Colon (tissue), 2 donors: ENCODE results near the gene RRP9.

Source experiments
- FAIRE-seq: peaks from 2 replicates; lab custom pipeline; 2012; peaks lifted over from hg19 to GRCh38; lab: Jason Lieb, UNC
- donor health status: control.
- donor health status: control.

Gene RRP9

DNA sequence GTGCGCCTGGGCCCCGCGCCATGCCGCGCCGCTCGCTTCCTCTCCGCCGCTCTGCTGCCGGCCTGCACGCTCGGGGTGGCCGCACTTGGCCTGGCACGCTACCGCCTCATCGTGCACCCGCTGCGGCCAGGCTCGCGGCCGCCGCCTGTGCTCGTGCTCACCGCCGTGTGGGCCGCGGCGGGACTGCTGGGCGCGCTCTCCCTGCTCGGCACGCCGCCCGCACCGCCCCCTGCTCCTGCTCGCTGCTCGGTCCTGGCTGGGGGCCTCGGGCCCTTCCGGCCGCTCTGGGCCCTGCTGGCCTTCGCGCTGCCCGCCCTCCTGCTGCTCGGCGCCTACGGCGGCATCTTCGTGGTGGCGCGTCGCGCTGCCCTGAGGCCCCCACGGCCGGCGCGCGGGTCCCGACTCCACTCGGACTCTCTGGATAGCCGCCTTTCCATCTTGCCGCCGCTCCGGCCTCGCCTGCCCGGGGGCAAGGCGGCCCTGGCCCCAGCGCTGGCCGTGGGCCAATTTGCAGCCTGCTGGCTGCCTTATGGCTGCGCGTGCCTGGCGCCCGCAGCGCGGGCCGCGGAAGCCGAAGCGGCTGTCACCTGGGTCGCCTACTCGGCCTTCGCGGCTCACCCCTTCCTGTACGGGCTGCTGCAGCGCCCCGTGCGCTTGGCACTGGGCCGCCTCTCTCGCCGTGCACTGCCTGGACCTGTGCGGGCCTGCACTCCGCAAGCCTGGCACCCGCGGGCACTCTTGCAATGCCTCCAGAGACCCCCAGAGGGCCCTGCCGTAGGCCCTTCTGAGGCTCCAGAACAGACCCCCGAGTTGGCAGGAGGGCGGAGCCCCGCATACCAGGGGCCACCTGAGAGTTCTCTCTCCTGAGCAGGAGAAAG is 14.4 kb upstream of the RRP9 start:
- no peak for FAIRE-seq

- FAIRE-seq: no peak
These were observed 13.6 kb upstream of the RRP9 start, which contains the start of gene GPR62 for GRCh38 chr3:51955175-51955892. Gene GPR62 (plus strand): TSS chr3:51955381. CDS start chr3:51955653, 272 bp downstream.

- FAIRE-seq: no peak
These were observed 13.0 kb upstream of the RRP9 start for GRCh38 chr3:51954713-51955112.

DNA sequence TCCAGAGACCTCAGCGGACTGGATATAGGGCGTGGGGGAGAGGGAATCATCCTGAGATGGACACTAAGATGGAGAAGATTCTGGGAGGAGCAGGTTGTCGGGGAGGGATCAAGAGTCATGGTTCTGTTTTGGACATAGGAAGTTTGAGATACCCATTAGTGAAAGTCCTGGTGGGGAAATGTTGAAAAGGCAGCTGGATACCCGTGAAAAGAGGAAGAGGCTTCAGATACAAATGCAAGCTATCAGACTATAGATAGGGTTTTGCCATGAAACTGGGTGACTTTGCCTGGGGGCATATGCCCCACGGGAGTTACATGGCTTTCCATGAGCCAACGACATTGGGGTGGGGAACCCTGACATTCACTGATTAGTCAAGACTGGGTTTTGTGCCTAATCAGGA is 12.4 kb upstream of the RRP9 start:
- no peak for FAIRE-seq

- FAIRE-seq: no peak
These were observed 11.7 kb upstream of the RRP9 start for GRCh38 chr3:51953445-51953844.

DNA sequence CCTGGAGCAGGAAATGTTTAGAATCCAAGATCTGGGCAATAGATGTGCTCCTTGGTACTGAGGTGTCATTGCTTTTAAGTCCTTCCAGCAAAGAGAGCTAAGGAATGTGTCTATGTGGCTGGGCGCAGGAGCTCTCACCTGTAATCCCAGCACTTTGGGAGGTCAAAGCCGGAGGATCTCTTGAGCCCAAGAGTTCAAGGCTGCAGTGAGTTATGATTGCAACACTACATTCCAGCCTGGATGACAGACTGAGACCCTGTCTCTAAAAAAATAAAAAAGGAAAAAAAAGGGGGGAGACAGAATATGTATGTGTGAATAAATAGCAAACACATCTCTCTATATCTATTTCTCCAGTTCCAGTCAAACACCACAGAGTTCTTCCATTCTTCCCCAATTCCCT is 9.2 kb upstream of the RRP9 start:
- no peak for FAIRE-seq

GRCh38 chr3:51949121-51949520 is 7.4 kb upstream of the RRP9 start:
- no peak for FAIRE-seq

DNA sequence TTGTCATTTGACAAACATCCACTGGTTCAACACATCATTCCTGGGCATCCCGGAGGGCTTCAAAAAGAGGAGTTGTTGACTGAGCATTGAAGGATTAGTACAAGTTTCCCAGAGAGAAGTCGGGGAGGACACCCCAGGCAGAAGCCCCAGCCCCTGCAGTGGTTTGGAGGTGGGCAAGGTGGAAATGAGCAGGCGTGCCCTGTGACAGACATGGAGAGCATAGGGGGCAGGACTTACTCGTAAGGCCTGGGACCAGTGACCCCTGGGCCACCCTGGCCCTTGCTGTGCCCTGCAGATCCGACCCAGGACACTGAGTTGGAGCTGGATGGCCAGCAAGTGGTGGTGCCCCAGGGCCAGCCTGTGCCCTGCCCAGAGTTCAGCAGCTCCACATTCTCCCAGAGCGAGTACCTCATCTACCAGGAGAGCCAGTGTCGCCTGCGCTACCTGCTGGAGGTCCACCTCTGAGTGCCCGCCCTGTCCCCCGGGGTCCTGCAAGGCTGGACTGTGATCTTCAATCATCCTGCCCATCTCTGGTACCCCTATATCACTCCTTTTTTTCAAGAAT is 6.4 kb upstream of the RRP9 start:
- no peak for FAIRE-seq

GRCh38 chr3:51947215-51947900 is 5.7 kb upstream of the RRP9 start:
- FAIRE-seq: no peak

GRCh38 chr3:51946796-51947195 is 5.1 kb upstream of the RRP9 start:
- no peak for FAIRE-seq

DNA sequence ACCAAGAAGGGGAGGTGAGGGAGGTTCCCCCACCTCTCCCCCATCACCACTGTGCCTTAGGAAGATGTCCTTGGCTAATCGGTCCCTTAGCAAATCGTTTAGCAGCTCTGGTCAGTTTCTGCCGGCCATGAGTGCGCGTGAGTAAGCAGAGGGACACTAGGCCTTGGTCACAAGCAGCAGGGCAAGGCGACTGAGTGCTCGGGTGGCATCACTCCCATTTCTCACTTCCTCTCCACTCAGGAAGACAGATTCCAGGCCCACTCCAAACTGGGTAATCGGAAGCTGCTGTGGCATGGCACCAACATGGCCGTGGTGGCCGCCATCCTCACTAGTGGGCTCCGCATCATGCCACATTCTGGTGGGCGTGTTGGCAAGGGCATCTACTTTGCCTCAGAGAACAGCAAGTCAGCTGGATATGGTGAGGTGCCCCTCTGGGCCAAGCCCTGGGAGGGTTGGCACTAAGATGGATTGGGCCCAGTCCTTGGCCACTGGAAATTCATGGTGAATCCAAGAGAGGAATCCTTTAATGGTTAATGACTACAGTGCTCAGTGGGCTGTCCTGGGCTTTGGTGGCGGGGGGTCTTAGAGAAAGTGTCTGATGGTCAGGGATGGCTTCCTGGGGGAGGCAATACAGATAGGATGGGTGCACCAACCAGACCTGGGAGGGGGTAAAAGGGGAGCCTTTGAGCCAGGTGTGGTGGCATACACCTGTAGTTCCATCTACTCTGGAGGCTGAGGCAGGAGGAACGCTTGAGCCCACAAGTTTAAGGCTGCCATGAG is 4.4 kb upstream of the RRP9 start:
- FAIRE-seq: no peak

GRCh38 chr3:51945031-51945840 is 3.5 kb upstream of the RRP9 start:
- FAIRE-seq: no peak

- no peak for FAIRE-seq
These were observed 2.8 kb upstream of the RRP9 start for GRCh38 chr3:51944451-51945021.

DNA sequence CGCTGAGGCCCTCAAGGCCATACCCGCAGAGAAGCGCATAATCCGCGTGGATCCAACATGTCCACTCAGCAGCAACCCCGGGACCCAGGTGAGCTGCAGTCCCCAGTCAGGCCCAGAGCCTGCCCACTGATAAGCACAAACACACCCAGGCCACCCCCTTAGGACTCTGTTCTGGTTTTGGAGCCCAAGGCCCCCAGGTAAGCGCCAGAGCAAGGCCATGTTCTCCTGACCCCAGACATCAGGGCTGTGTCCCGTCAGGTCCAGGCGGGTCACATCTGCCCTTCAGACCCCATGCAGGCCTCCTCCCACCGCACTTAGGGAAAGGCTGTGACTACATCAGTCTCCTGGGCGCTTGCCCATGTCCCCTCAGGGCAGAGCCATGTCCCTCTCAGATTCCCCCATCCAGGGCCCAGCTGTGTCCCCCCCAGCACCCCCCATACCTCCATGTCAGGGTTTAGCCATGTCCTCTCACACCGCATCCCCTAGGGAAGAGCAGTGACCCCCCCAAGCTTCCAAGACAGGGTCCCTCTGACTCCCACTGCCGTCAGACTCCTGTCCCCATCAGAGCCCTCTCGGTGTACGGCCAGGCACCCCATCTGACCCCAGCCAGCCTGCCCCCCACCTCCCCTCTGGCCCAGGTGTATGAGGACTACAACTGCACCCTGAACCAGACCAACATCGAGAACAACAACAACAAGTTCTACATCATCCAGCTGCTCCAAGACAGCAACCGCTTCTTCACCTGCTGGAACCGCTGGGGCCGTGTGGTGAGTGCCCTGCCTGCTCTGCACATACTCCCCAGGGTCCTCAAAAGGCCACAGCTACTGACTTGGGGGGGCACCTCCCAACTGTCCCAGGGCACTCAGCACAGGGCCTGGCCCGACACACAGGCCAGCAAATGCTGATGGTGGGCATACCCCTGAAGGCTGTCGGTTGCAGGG is 2.0 kb upstream of the RRP9 start:
- FAIRE-seq: no peak

DNA sequence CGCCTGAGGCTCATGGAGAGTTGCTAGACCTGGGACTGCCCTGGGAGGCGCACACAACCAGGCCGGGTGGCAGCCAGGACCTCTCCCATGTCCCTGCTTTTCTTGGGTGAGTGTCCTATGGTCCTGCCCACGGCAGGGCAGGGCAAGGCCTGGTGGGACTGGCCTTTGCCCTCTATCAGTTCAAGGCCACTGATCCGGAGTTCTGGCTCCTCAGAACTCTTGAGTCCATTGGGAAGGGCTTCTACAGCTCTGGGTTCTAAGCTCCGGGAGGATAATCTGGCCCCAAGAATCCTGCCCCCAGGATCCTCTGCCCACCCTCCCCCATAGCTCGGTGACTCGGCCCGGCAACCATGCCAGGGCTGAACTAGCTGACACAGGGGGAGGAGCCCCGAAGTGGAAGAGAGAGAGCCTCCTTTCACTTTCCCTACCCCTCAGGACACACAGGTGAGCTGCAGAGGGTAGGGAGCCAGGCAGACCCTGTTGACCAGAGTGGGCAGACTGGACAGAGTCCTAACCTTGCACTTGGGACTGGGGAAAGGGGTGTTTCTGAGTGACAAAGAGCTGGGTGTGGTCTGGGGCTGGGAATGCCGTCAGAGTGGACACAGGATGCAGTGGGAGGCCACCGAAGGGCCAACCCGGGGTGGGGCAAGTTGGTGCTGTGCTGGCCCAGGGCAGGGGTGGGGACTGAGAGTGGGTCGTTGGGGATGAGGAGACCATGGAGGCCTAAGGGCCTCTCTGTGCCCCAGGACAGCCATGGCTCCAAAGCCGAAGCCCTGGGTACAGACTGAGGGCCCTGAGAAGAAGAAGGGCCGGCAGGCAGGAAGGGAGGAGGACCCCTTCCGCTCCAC is 1.1 kb upstream of the RRP9 start:
- no peak for FAIRE-seq

- no peak for FAIRE-seq
These were observed 274 bp downstream of the RRP9 start for GRCh38 chr3:51941463-51941797.

- no peak for FAIRE-seq
These were observed 849 bp downstream of the RRP9 start for GRCh38 chr3:51940648-51941462.
